ENCODE measurements around the gene ANO2.

The ANO2 gene

GRCh38 chr12:5584412-5585175, 360.5 kb downstream of the ANO2 start:
- TF ChIP-seq CTCF (IDR thresholded peaks at IDR 0.05; ENCODE audit: low read depth, low read length, missing control alignments) = no peak
- no peak overlapping the region for H3K4me3 ChIP-seq (replicated peaks; ENCODE audit: low read depth, low read length)
- no peak for DNase-seq (ENCODE audit: extremely low read depth, low read depth)

- no peak for TF ChIP-seq CTCF (IDR thresholded peaks at IDR 0.05; ENCODE audit: low read depth, low read length, missing control alignments)
- H3K4me3 ChIP-seq (replicated peaks; ENCODE audit: low read depth, low read length) = no peak overlapping the region
- DNase-seq (ENCODE audit: extremely low read depth, low read depth) = no peak
Observed at GRCh38 chr12:5582541-5582940, 362.5 kb downstream of the ANO2 start.

- TF ChIP-seq CTCF (IDR thresholded peaks at IDR 0.05; ENCODE audit: low read depth, low read length, missing control alignments) = no peak
- H3K4me3 ChIP-seq (replicated peaks; ENCODE audit: low read depth, low read length) = no peak overlapping the region
- no peak for DNase-seq (ENCODE audit: extremely low read depth, low read depth)
Observed at GRCh38 chr12:5582018-5582417, 363.0 kb downstream of the ANO2 start.

GRCh38 chr12:5581616-5582015, 363.4 kb downstream of the ANO2 start:
- DNase-seq (ENCODE audit: extremely low read depth, low read depth) = no peak
- H3K4me3 ChIP-seq (replicated peaks; ENCODE audit: low read depth, low read length) = no peak overlapping the region
- no peak for TF ChIP-seq CTCF (IDR thresholded peaks at IDR 0.05; ENCODE audit: low read depth, low read length, missing control alignments)

- no peak overlapping the region for H3K4me3 ChIP-seq (replicated peaks; ENCODE audit: low read depth, low read length)
- no peak for TF ChIP-seq CTCF (IDR thresholded peaks at IDR 0.05; ENCODE audit: low read depth, low read length, missing control alignments)
Observed at GRCh38 chr12:5581019-5581418, 364.0 kb downstream of the ANO2 start.

GRCh38 chr12:5578775-5579174, 366.3 kb downstream of the ANO2 start:
- no peak overlapping the region for H3K4me3 ChIP-seq (replicated peaks; ENCODE audit: low read depth, low read length)
- DNase-seq (ENCODE audit: extremely low read depth, low read depth) = no peak
- no peak for TF ChIP-seq CTCF (IDR thresholded peaks at IDR 0.05; ENCODE audit: low read depth, low read length, missing control alignments)

More at GRCh38 chr12:5581019-5581418, 364.0 kb downstream of the ANO2 start:
- peak; percentile 10 for DNase-seq (ENCODE audit: extremely low read depth, low read depth)

- DNase-seq (ENCODE audit: extremely low read depth, low read depth) = no peak
- no peak for TF ChIP-seq CTCF (IDR thresholded peaks at IDR 0.05; ENCODE audit: low read depth, low read length, missing control alignments)
- no peak overlapping the region for H3K4me3 ChIP-seq (replicated peaks; ENCODE audit: low read depth, low read length)
Observed at GRCh38 chr12:5577741-5578140, 367.3 kb downstream of the ANO2 start.
